K562 treated with DMSO at 1 percent for 4 hours (cell line): ENCODE measurements around the gene DEFB128. TPM values are rescaled to one million over a fixed set of nuclear protein-coding genes. Genes with fewer than 3 reads are reported as not detected.

Experiments used
- total RNA-seq: library from RNA; unstranded; fragments of 300-600 nt; gene quantifications from 2 replicates; pipeline ENCODE4 v1.2.3, GENCODE V29; 2022; ENCODE audit not compliant: insufficient read depth

DEFB128 gene
- total RNA-seq: not detected in 2 replicates

DNA sequence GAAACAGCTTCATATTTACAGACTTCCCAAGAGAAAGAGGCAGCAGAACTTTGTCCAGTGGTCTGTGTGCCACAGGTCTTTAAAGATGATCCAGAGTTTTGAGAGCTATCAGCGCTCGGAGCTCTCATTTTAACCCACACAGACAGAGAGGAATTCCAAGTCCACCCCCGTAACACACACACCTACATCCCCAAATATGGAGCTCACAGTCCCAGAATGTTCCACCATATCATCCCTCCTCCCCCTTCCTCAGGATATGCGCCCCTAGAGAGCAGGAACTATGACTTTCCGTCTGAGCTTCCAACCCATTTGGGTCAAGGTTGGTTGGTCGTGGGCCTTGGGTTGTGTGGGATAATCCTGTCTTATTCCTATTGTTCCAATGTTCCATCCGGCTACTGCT, at the start of gene DEFB128:
DEFB128 (minus strand) TSS at position 101 of the 400 bp plus-strand sequence; CDS start at position 13, 88 bp downstream.

DNA sequence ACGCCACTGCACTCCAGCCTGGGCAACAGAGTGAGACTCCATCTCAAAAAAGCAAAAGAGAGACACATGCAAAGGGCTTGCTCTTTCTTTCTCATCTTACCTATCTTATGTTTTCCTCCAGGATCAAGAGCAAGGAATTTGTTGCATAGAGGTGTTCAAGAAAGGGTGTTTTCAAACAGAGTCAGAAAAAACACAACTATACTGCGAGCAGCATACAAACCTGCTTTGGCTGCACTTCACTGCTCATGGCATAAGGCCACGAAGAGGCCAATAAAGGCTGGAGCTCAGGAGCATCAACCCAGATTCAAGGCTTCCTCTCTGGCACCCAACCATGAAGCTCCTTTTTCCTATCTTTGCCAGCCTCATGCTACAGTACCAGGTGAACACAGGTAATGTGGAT, 37.4 kb upstream of the DEFB128 start, which contains the start of gene DEFB129:
DEFB129 (plus strand) TSS at position 301 of the 400 bp plus-strand sequence; CDS start at position 332, 31 bp downstream.

DNA sequence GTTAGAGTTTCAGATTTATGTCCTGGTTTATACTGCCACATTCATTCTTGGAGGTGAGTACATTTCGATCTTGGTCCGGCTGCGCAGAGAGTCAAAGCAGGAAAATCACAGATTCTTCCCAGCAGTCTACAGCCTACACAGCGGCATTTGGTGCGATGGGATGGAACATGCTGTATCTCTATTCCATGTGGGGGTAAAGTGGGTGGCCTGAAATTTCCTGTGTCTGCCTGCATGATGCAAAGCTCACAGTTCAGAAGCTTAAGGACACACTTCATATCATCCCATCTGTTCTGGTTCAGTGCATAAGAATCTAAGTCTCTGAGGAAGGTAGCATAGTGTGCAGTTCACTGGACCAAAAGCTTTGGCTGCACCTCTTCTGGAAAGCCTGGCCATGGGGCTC, 32.4 kb downstream of the DEFB128 start, which contains the start of gene DEFB127:
DEFB127 (plus strand) TSS at position 301 of the 400 bp plus-strand sequence; CDS start at position 392, 91 bp downstream.

DNA sequence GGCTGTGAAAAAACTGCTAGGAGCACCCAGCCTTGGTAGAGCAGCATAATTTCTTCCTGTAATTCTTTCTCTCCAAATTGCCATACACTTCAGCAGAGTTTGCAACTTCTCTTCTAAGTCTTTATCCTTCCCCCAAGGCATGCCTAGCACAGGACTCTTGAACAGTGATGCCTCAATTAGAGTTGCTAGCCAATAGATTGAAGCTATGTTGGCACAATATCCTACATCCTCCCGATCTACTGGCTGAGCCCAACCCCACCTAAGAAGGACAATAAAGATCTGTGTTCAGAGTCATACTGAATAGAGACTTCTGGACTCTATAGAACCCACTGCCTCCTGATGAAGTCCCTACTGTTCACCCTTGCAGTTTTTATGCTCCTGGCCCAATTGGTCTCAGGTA, 47.2 kb downstream of the DEFB128 start, which contains the start of gene DEFB126:
DEFB126 (plus strand) TSS at position 301 of the 400 bp plus-strand sequence; CDS start at position 340, 39 bp downstream.

Other genes starting within 250 kb of the DEFB128 start
- gene DEFB125, start 102.0 kb downstream of the DEFB128 start, total RNA-seq: not detected in 2 replicates
- not detected in 2 replicates for gene DEFB126, start 47.1 kb downstream of the DEFB128 start, total RNA-seq
- gene DEFB127, start 32.3 kb downstream of the DEFB128 start, total RNA-seq: not detected in 2 replicates
- not detected in 2 replicates for gene DEFB129, start 37.5 kb upstream of the DEFB128 start, total RNA-seq
- not detected in 2 replicates for gene DEFB132, start 68.0 kb upstream of the DEFB128 start, total RNA-seq
- gene C20orf96, start 101.0 kb upstream of the DEFB128 start, total RNA-seq: 4.9 and 7.9 TPM in 2 replicates
- 26.5 and 30.5 TPM in 2 replicates for gene ZCCHC3, start 107.9 kb upstream of the DEFB128 start, total RNA-seq
- 14.9 and 16.5 TPM in 2 replicates for gene SOX12, start 135.8 kb upstream of the DEFB128 start, total RNA-seq
- gene NRSN2, start 157.4 kb upstream of the DEFB128 start, total RNA-seq: 20.9 and 21.8 TPM in 2 replicates
- 210 and 297 TPM in 2 replicates for gene TRIB3, start 191.0 kb upstream of the DEFB128 start, total RNA-seq
- 117 and 170 TPM in 2 replicates for gene RBCK1, start 218.6 kb upstream of the DEFB128 start, total RNA-seq